GM21723 (cell line): ENCODE measurements around the gene SPECC1.
"Not testable (repeated sequence)": the region's sequence is repeated elsewhere in the genome, so short reads cannot be mapped to it uniquely, and the experiment has no call there.

ENCODE experiments used
- ATAC-seq: cut with Tn5 transposase; IDR thresholded peaks from one replicate; pipeline ENCODE4 v1.9.1; 2021; ENCODE audit warnings: mild to moderate bottlenecking, moderate library complexity; ENCODE audit not compliant: unreplicated experiment

Gene SPECC1

GRCh38 chr17:20291853-20292252 is 282.7 kb downstream of the SPECC1 start:
- no peak for ATAC-seq

- ATAC-seq = no peak
Measured at GRCh38 chr17:20293501-20293900, 284.3 kb downstream of the SPECC1 start.

DNA sequence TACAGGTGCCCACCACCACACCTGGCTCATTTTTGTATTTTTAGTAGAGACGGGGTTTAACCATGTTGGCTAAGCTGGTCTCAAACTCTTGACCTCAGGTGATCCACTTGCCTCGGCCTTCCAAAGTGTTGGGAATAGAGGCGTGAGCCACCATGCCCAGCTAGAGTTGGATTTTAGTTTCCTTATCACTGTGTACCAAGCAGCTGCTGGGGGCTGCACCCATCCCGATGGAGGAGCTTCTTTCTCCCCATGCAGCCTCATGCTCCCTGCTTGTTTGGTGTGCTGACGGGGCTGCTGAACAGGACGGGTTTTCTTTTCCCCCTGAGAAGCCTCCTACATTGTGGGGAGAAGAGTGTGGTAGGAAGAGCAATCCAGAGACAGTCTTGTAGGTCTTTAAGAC is 285.0 kb downstream of the SPECC1 start:
- ATAC-seq = no peak

- ATAC-seq = no peak
Measured at GRCh38 chr17:20299013-20299412, 289.9 kb downstream of the SPECC1 start.

GRCh38 chr17:20300436-20300934 is 291.3 kb downstream of the SPECC1 start:
- ATAC-seq = no peak

GRCh38 chr17:20302246-20302917 is 293.2 kb downstream of the SPECC1 start:
- ATAC-seq = no peak

DNA sequence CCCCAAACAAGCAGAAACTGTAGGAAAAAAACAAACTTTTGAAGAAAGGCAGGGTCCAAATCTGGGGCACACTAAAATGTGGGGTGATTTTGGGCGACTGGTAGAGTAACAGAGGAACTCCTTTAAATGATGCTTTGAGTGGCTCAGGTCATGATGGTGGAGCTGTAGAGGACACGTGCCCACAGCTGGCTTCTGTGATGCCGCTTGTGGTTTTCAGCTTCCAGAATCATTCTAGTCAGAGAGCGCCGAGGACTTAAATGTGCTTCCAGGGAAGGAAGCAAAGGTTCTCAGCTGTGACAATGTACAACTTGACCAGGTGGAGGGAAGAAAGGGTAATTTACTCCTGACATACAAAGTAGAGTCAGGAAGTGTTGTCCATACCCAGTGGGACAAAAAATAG is 295.8 kb downstream of the SPECC1 start:
- ATAC-seq = no peak

DNA sequence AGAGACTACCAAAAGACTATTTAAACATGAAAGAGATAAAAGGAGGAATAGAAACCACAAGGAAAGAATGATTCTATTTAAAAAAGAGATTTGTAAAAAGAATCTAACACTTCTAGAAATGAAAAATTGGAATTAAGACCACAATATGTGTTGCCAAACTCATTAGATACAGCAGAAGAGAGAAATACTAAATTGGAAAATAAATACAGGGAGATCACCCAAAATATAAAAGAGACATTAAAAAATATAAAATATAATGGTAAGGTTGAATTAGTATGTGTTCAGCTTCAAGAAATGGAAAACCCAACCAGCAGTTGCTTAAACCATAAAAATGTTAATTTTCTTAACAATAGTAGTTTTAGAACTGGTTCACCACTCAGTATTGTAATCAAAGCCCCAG is 297.8 kb downstream of the SPECC1 start:
- ATAC-seq = no peak

- ATAC-seq = no peak
Measured at GRCh38 chr17:20307326-20307910, 298.3 kb downstream of the SPECC1 start.

DNA sequence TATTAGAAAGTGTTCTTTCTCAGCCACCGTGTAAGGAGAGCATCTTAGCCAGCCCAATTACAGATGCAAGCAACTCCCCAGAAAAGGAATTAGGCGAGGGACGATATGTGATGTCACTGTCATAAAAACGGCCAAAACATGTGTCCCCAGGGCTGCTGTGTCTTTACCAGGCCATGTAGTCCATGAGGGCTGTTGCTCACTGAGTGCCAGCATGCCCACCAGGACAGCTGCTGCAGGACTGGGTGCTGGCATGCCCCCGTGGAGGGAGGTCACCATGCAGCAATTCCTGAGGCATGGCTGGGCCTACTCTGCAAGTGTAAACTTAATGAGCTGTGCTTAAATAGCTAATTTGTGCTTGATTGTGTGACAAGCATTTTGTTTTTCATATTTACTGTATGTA is 301.3 kb downstream of the SPECC1 start:
- no peak for ATAC-seq

DNA sequence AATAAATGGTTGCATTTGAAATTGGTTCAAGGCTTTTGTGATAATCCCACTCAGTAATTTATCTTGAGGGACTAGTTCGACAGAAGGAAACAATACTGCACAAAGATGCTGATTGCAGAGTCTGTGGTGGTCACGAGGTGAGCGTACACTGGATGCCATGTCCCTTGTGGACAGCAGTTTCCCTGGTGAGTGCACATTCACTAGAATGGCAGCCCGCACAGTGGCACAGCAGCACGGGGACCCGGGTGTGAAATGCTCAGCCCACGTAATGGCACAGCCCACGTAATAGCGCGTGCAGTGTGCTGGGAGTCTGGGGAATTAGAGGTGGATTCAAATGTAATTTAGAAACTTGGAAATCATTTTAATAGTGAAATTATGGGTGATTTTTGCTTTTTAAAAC is 304.1 kb downstream of the SPECC1 start:
- no peak for ATAC-seq

GRCh38 chr17:20313891-20314290 is 304.7 kb downstream of the SPECC1 start:
- no peak for ATAC-seq

GRCh38 chr17:20314834-20315233 is 305.7 kb downstream of the SPECC1 start:
- no peak for ATAC-seq

DNA sequence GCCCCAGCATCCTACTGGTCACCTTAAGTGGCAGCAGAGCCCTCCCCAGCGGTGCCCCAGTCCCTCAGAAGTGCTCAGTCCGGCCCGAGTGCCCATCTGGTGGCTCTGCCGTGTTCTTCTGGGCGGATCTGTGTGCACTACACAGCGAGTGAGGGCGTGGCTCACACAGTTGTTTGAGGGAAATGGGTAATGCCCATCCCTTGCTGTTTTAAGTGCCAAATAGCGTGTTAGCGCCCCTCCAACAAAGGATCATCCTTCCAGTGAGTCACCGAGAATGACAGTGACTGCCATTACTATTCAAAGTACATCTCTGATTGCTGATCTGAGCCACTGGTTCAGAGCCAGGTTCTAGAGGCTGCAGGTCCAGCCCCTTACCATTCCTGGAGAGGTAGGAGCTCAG is 306.2 kb downstream of the SPECC1 start:
- no peak for ATAC-seq

GRCh38 chr17:20315821-20316220 is 306.7 kb downstream of the SPECC1 start:
- no peak for ATAC-seq

DNA sequence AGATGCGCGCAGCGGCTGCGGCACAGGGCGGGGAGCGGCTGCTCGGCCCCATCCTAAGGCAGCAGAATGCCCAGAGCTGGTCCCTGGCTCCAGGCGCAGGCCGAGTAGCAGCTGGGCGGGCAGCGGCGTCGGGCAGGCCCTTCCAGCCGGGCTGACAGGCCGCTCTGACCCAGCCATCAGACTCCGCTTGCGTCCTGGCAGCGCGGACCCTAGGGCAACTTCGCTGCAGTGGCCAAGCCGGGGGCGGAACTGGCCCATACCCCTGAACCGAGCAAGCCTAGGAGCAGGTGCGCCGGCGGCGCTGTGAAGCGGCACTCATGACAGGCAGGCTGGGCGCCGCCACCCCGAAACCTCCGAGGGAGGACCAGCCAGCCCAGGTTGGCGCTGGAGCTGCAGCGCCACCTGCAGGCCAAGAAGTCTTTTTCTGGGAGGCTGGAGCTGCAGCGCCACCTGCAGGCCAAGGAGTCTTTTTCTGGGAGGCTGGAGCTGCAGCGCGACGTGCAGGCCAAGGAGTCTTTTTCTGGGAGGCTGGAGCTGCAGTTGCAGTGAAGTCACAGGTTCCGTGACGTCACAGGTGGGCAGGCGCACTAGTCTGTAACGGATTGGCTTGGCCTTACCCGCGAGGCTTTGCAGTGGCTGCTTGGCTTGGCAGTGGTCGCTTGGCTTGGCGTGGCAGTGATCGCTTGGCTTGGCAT is 311.5 kb downstream of the SPECC1 start:
- ATAC-seq = peak; percentile 59

GRCh38 chr17:20321357-20321756 is 312.2 kb downstream of the SPECC1 start:
- not testable (repeated sequence) for ATAC-seq

- ATAC-seq = not testable (repeated sequence)
Measured at GRCh38 chr17:20327739-20328138, 318.6 kb downstream of the SPECC1 start.

DNA sequence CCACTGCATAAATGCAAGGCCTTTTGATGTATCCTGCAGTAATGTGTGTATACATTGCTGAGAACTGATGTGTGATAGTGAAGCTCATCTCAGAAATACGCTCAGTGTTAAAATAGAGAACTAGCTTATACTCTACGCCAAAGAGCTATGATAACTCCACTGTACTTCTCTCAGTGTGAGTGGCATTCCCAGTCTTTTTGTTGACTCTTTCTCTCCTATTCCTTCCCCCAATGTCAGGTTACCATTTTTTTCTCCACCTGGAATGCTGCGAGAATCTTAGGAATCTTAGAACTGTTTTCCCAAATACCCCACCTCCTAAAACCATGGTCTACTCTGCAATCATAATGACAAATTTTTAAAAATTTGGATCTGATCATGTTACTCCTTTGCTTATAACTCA is 342.2 kb downstream of the SPECC1 start:
- not testable (repeated sequence) for ATAC-seq

DNA sequence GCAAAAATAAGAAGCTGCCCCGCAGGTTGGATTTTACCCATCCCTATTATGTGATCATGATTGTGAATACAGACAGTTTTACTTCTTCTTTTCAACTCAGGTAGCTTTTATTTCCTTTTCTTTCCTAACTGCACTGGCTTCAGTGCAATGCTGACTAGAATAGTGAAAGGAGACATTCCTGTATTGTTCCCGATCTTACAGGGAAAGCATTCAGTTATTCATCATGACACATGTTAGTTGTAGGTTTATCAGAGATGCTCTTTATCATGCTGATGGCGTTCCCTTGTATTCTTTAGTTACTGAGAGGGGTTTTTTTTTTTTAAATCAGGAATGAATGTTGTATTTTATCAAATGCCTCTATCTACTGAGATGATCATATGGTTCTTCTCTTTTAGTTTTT is 343.4 kb downstream of the SPECC1 start:
- ATAC-seq = not testable (repeated sequence)

DNA sequence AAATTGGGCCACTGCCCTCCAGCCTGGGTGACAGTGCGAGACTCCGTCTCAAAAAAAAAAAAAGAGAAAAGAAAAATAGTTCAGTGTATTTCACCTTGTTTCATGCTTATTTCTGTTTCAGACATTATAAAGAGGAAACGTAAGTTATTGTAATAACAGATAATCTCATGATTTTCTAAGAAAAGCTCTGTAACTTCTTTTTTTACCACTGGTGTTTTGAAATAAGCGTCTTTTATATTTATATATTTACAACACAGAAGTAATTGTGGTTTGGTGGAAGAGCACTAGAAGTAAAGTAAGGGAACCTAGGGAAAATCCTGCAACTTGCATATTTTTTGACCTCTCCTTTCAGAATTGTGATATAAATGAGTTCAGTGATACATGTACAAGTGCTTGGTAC is 354.7 kb downstream of the SPECC1 start:
- not testable (repeated sequence) for ATAC-seq
